ENCODE data around the gene PHF20. TPM values are rescaled to one million over a fixed set of nuclear protein-coding genes. Genes with fewer than 3 reads are reported as not detected.

The PHF20 gene
- total and polyA plus RNA-seq, 2 of the 13 experiments (the other 11 are each of a cell fraction or from before 2014, with no cell fraction given) = 22.8 to 34.1 TPM

GRCh38 chr20:35742741-35743523 lies 28.9 kb upstream of the PHF20 start (continued):
- TF ChIP-seq EHMT2 (IDR thresholded peaks at IDR 0.05; ENCODE audit: borderline replicate concordance, low read depth, low read length) (no peak; the same call in 1 of the 2 replicates), ZNF407 (CRISPR knock-in tag; IDR thresholded peaks at IDR 0.05; ENCODE audit: not compliant biosample characterization) (no peak), ZNF382 (CRISPR knock-in tag; IDR thresholded peaks at IDR 0.05; ENCODE audit: borderline replicate concordance) (no peak), KDM2A (CRISPR knock-in tag; IDR thresholded peaks at IDR 0.05; ENCODE audit: borderline replicate concordance, low read depth) (no peak), NFE2 (CRISPR knock-in tag; IDR thresholded peaks at IDR 0.05) (no peak), ZNF839 (CRISPR knock-in tag; IDR thresholded peaks at IDR 0.05; ENCODE audit: borderline replicate concordance) (no peak), MEF2D (CRISPR knock-in tag; IDR thresholded peaks at IDR 0.05) (no peak), SAP130 (CRISPR knock-in tag; IDR thresholded peaks at IDR 0.05; ENCODE audit: low read depth) (peak; percentile 9; the same call in 1 of the 2 replicates), ZMYM2 (CRISPR knock-in tag; IDR thresholded peaks at IDR 0.05) (no peak), TAF15 (IDR thresholded peaks at IDR 0.05; ENCODE audit: low read depth, low read length, poor library complexity, severe bottlenecking) (no peak), ZNF619 (CRISPR knock-in tag; IDR thresholded peaks at IDR 0.05) (no peak), ZNF121 (CRISPR knock-in tag; IDR thresholded peaks at IDR 0.05) (no peak), PCBP1 (IDR thresholded peaks at IDR 0.05; ENCODE audit: borderline replicate concordance, low read depth, low read length) (no peak), BATF2 (CRISPR knock-in tag; IDR thresholded peaks at IDR 0.05) (no peak), ZBTB46 (CRISPR knock-in tag; IDR thresholded peaks at IDR 0.05; ENCODE audit: borderline replicate concordance) (peak; percentile 33; the same call in 1 of the 2 replicates), RNF2 (conservative IDR thresholded peaks at IDR 0.05; ENCODE audit: low read depth) (0 out of 2 replicates have a peak, but pooled peaks have one; percentile 30), AGO2 (optimal IDR thresholded peaks at IDR 0.05; ENCODE audit: low read depth, low read length) (no peak)
